ENCODE results near the gene ANO3. TPM values are rescaled to one million over a fixed set of nuclear protein-coding genes. Genes with fewer than 3 reads are reported as not detected.
"Not testable (repeated sequence)": the region's sequence is repeated elsewhere in the genome, so short reads cannot be mapped to it uniquely, and the experiment has no call there.

Gene ANO3
- total RNA-seq (2014; rRNA removed; shearing (Covaris generic); ENCODE audit: low replicate concordance), result not detected in 2 replicates

- H3K27ac ChIP-seq (ENCODE audit: low read length), result no peak within 1 kb of the TSS
- H3K27me3 ChIP-seq (ENCODE audit: low read length), result no peaks in the 10 kb centered on the region
- no peaks in the 10 kb centered on the region for H3K9me3 ChIP-seq (ENCODE audit: low read length)
- DNase-seq, result no peak
- H4K20me1 ChIP-seq (ENCODE audit: insufficient read depth, low read depth, low read length), result no peaks in the 10 kb centered on the region
- H3K9me2 ChIP-seq (replicated peaks; ENCODE audit: insufficient read depth, low read length), result no peaks in the 10 kb centered on the region
- H3K36me3 ChIP-seq (ENCODE audit: insufficient read depth, low read length), result no peaks in the 10 kb centered on the region
- H3K4me3 ChIP-seq (ENCODE audit: low read length), result no peak within 1 kb of the TSS
- H3K4me1 ChIP-seq (ENCODE audit: low read length), result no peaks in the 10 kb centered on the region
- H3K9ac ChIP-seq (ENCODE audit: low read length), result no peak within 1 kb of the TSS
- no peaks in the 10 kb centered on the region for H3K79me2 ChIP-seq (ENCODE audit: low read length)
- H2AFZ ChIP-seq (ENCODE audit: low read length), result no peak within 1 kb of the TSS
- no peak within 1 kb of the TSS for H3K4me2 ChIP-seq (ENCODE audit: low read depth, low read length, poor library complexity, severe bottlenecking)
Observed at GRCh38 chr11:26331911-26332571, at the start of gene ANO3. TSS of gene ANO3 (plus strand) at chr11:26332130. CDS start at chr11:26332276, 146 bp downstream.

DNA sequence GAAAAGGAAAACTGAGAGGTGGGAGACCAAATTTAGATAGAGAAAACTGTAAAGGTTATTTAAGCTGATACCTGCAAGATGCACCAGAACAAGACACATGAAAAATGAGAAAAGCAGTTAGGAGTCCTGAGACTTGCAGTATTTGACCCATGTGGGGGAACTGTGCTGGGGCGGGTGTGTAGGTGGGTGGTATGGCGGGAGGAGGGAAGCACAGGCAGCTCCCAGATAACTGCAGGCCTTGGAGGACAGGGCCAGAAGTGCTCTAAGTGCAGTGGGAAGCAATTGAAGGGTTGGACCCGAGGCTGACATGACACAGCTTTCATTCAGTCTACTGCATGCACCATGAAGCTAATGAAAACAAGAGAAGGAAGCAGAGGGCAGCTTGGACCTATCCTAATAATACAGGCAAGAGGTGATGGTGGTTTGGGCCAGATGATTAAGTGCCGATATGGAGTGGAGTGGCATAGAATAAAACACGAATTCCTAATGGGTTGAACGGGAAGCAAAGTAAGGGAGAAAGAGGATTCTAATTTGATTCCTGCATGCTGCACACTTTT is 48.0 kb upstream of the ANO3 start:
- H3K79me2 ChIP-seq (ENCODE audit: low read length), result no peaks in the 10 kb centered on the region
- H3K36me3 ChIP-seq (ENCODE audit: insufficient read depth, low read length), result no peaks in the 10 kb centered on the region
- no peak for DNase-seq
- no peak overlapping the region for H3K27ac ChIP-seq (ENCODE audit: low read length)
- H2AFZ ChIP-seq (ENCODE audit: low read length), result no peak overlapping the region
- H3K4me3 ChIP-seq (ENCODE audit: low read length), result no peak overlapping the region
- H3K4me2 ChIP-seq (ENCODE audit: low read depth, low read length, poor library complexity, severe bottlenecking), result peak overlapping the region; percentile 39
- no peaks in the 10 kb centered on the region for H3K9me3 ChIP-seq (ENCODE audit: low read length)
- no peaks in the 10 kb centered on the region for H3K27me3 ChIP-seq (ENCODE audit: low read length)
- no peak overlapping the region for H3K9ac ChIP-seq (ENCODE audit: low read length)
- H4K20me1 ChIP-seq (ENCODE audit: insufficient read depth, low read depth, low read length), result no peaks in the 10 kb centered on the region
- no peaks in the 10 kb centered on the region for H3K9me2 ChIP-seq (replicated peaks; ENCODE audit: insufficient read depth, low read length)
- no peaks in the 10 kb centered on the region for H3K4me1 ChIP-seq (ENCODE audit: low read length)

GRCh38 chr11:26285608-26286007 is 46.3 kb upstream of the ANO3 start:
- Histone ChIP-seq H4K20me1 (ENCODE audit: insufficient read depth, low read depth, low read length) (no peaks in the 10 kb centered on the region), H3K79me2 (ENCODE audit: low read length) (no peaks in the 10 kb centered on the region), H3K4me1 (ENCODE audit: low read length) (no peaks in the 10 kb centered on the region), H3K36me3 (ENCODE audit: insufficient read depth, low read length) (no peaks in the 10 kb centered on the region), H3K9ac (ENCODE audit: low read length) (no peak overlapping the region), H3K27me3 (ENCODE audit: low read length) (no peaks in the 10 kb centered on the region), H3K4me3 (ENCODE audit: low read length) (no peak overlapping the region), H3K9me2 (replicated peaks; ENCODE audit: insufficient read depth, low read length) (no peaks in the 10 kb centered on the region), H3K9me3 (ENCODE audit: low read length) (no peaks in the 10 kb centered on the region), H3K4me2 (ENCODE audit: low read depth, low read length, poor library complexity, severe bottlenecking) (no peak overlapping the region), H2AFZ (ENCODE audit: low read length) (no peak overlapping the region), H3K27ac (ENCODE audit: low read length) (no peak overlapping the region)
- no peak for DNase-seq

DNA sequence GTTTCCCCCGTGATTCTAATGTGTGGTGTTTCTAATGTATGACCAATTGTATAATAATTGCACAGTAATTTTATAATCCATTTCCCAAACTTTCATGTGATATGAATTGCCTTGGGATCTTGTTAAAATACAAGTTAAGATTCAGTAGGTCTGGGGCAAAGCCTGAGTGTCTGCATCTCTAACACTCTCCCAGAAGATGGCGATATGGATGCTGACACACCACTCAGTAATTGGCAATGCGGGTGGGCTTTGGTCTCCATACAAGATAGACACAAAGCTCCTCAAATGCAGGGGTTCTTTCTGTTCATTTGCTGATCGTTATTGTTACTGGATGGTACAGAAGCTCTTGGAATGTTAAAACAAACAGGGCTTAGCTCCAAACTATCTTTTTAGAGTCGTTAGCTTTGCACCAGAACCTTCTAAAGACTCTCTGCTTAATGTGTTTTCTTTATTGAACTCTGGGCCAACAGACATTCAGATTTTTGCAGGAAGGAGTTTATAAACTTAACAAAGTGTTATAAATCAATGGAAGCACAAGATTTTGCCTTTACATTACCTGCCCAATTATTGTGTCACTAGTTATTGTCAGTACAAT is 45.4 kb upstream of the ANO3 start:
- Histone ChIP-seq H3K9ac (ENCODE audit: low read length) (no peak overlapping the region), H2AFZ (ENCODE audit: low read length) (0 out of 2 replicates have a peak overlapping the region, but pooled peaks have one; percentile 51), H3K27ac (ENCODE audit: low read length) (no peak overlapping the region), H3K4me2 (ENCODE audit: low read depth, low read length, poor library complexity, severe bottlenecking) (no peak overlapping the region), H3K79me2 (ENCODE audit: low read length) (no peaks in the 10 kb centered on the region), H3K9me2 (replicated peaks; ENCODE audit: insufficient read depth, low read length) (no peaks in the 10 kb centered on the region), H4K20me1 (ENCODE audit: insufficient read depth, low read depth, low read length) (no peaks in the 10 kb centered on the region), H3K27me3 (ENCODE audit: low read length) (no peaks in the 10 kb centered on the region), H3K4me3 (ENCODE audit: low read length) (no peak overlapping the region), H3K36me3 (ENCODE audit: insufficient read depth, low read length) (no peaks in the 10 kb centered on the region), H3K4me1 (ENCODE audit: low read length) (no peaks in the 10 kb centered on the region), H3K9me3 (ENCODE audit: low read length) (no peaks in the 10 kb centered on the region)
- DNase-seq, result peak; percentile 46

GRCh38 chr11:26287067-26287518 is 44.8 kb upstream of the ANO3 start:
- Histone ChIP-seq H3K27me3 (ENCODE audit: low read length) (no peaks in the 10 kb centered on the region), H3K79me2 (ENCODE audit: low read length) (no peaks in the 10 kb centered on the region), H3K4me1 (ENCODE audit: low read length) (no peaks in the 10 kb centered on the region), H2AFZ (ENCODE audit: low read length) (no peak overlapping the region), H3K9ac (ENCODE audit: low read length) (no peak overlapping the region), H3K4me3 (ENCODE audit: low read length) (no peak overlapping the region), H3K27ac (ENCODE audit: low read length) (no peak overlapping the region), H3K9me3 (ENCODE audit: low read length) (no peaks in the 10 kb centered on the region), H4K20me1 (ENCODE audit: insufficient read depth, low read depth, low read length) (no peaks in the 10 kb centered on the region), H3K9me2 (replicated peaks; ENCODE audit: insufficient read depth, low read length) (no peaks in the 10 kb centered on the region), H3K4me2 (ENCODE audit: low read depth, low read length, poor library complexity, severe bottlenecking) (no peak overlapping the region), H3K36me3 (ENCODE audit: insufficient read depth, low read length) (no peaks in the 10 kb centered on the region)
- DNase-seq, result no peak

DNA sequence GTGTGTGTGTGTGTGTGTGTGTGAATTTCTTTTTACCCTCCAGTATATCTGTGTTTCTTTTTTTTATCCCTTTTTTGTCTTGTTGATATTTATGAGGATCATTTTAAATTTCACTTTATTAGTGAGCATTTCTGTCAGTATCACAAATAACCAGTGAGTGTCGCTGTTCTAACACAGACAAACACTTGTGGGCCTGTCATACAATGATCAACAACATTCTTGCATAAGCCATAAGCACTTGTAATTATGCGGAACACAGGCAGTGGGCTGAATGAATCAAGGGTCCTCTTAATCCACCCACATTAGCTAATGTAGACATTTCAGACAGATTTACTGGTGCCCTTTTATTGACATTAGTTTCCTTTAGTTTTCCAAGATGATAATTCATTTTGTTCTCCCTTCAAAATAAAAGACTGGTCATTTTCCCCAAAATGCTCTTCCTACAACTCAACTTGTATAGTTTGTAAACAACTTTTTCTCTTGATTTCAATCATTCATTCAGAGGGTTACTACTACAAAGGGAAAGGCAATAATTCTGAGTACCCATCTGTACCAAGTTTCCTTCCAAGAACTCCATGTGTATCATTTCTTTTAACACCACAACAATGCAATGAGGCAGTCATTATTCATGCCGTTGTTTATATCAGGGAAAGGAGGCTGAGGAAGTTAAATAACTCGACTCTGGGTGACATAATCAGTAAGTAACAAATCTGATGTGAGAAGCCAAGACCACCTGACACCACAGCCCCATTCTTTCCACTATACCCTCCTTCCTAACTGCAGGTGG is 34.5 kb upstream of the ANO3 start:
- H3K9ac ChIP-seq (ENCODE audit: low read length), result no peak overlapping the region
- H3K4me2 ChIP-seq (ENCODE audit: low read depth, low read length, poor library complexity, severe bottlenecking), result no peak overlapping the region
- H3K27ac ChIP-seq (ENCODE audit: low read length), result no peak overlapping the region
- H3K27me3 ChIP-seq (ENCODE audit: low read length), result no peaks in the 10 kb centered on the region
- H3K4me1 ChIP-seq (ENCODE audit: low read length), result no peaks in the 10 kb centered on the region
- no peaks in the 10 kb centered on the region for H4K20me1 ChIP-seq (ENCODE audit: insufficient read depth, low read depth, low read length)
- no peaks in the 10 kb centered on the region for H3K79me2 ChIP-seq (ENCODE audit: low read length)
- no peaks in the 10 kb centered on the region for H3K9me3 ChIP-seq (ENCODE audit: low read length)
- DNase-seq, result peak; percentile 81
- no peak overlapping the region for H3K4me3 ChIP-seq (ENCODE audit: low read length)
- no peaks in the 10 kb centered on the region for H3K9me2 ChIP-seq (replicated peaks; ENCODE audit: insufficient read depth, low read length)
- H2AFZ ChIP-seq (ENCODE audit: low read length), result no peak overlapping the region
- no peaks in the 10 kb centered on the region for H3K36me3 ChIP-seq (ENCODE audit: insufficient read depth, low read length)

DNA sequence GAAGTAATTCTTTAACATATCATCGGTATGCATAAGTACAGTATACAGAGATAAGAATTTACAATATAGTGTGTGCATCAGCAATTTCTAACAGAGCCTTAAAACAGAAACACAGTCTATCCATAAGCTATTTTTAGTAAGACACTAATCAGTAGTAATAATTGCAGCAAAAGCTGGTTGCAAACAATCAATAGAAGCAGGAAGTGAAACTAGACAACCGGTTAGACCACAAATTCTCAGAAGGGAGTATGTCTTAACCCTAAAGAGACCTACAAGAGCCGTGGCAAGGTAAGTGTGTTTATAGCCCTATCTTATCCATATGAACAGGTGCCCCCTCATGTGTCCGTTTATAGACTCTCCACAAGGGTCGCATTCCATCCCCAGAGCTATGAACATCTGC is 15.6 kb upstream of the ANO3 start:
- peaks cover 14% of the 10 kb centered on the region for H3K4me1 ChIP-seq (ENCODE audit: low read length)
- H3K9me3 ChIP-seq (ENCODE audit: low read length); H3K27ac ChIP-seq (ENCODE audit: low read length); H3K36me3 ChIP-seq (ENCODE audit: insufficient read depth, low read length); H2AFZ ChIP-seq (ENCODE audit: low read length); H3K9me2 ChIP-seq (replicated peaks; ENCODE audit: insufficient read depth, low read length); H4K20me1 ChIP-seq (ENCODE audit: insufficient read depth, low read depth, low read length); H3K4me2 ChIP-seq (ENCODE audit: low read depth, low read length, poor library complexity, severe bottlenecking); H3K9ac ChIP-seq (ENCODE audit: low read length); H3K27me3 ChIP-seq (ENCODE audit: low read length); H3K79me2 ChIP-seq (ENCODE audit: low read length); H3K4me3 ChIP-seq (ENCODE audit: low read length): not testable (repeated sequence)
- peak; percentile 55 for DNase-seq

- no peaks in the 10 kb centered on the region for H3K36me3 ChIP-seq (ENCODE audit: insufficient read depth, low read length)
- no peak overlapping the region for H3K4me3 ChIP-seq (ENCODE audit: low read length)
- no peak overlapping the region for H3K9ac ChIP-seq (ENCODE audit: low read length)
- H4K20me1 ChIP-seq (ENCODE audit: insufficient read depth, low read depth, low read length), result no peaks in the 10 kb centered on the region
- H3K9me3 ChIP-seq (ENCODE audit: low read length), result no peaks in the 10 kb centered on the region
- no peaks in the 10 kb centered on the region for H3K9me2 ChIP-seq (replicated peaks; ENCODE audit: insufficient read depth, low read length)
- H3K27me3 ChIP-seq (ENCODE audit: low read length), result no peaks in the 10 kb centered on the region
- peaks cover 14% of the 10 kb centered on the region for H3K4me1 ChIP-seq (ENCODE audit: low read length)
- H2AFZ ChIP-seq (ENCODE audit: low read length), result no peak overlapping the region
- H3K79me2 ChIP-seq (ENCODE audit: low read length), result no peaks in the 10 kb centered on the region
- no peak overlapping the region for H3K27ac ChIP-seq (ENCODE audit: low read length)
- DNase-seq, result no peak
- H3K4me2 ChIP-seq (ENCODE audit: low read depth, low read length, poor library complexity, severe bottlenecking), result no peak overlapping the region
Observed at GRCh38 chr11:26319906-26320305, 12.0 kb upstream of the ANO3 start.

All from Karpas-422 (cell line).